ENCODE results near the gene DDAH1.

The DDAH1 gene

GRCh38 chr1:85283475-85284199 is 181.3 kb downstream of the DDAH1 start:
- in situ Hi-C loops (cut with HindIII; ENCODE audit: low sequenced_read_pairs), result no loop called here

DNA sequence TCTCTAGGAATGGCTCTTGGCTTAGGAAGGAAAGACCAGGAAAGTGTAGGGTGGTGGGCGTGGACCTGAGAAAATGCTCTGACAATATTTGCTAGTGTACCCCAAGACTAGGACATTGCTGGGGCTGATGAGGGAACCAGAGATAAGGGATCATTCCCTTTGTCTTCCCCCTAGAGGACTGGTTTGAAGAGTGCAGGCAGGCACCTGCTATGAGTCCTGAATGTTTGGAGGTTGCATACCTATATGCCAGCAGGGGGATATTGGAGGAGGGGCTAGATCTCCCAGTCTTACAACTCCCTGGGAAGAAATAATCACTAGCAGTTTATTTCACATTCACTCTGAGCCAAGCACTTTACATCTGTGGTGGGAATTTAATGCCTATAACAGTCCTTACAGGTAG is 182.5 kb downstream of the DDAH1 start:
- in situ Hi-C loops (cut with HindIII; ENCODE audit: low sequenced_read_pairs), result no loop called here

- in situ Hi-C loops (cut with HindIII; ENCODE audit: low sequenced_read_pairs), result no loop called here
These were observed 184.3 kb downstream of the DDAH1 start for GRCh38 chr1:85280636-85281035.

DNA sequence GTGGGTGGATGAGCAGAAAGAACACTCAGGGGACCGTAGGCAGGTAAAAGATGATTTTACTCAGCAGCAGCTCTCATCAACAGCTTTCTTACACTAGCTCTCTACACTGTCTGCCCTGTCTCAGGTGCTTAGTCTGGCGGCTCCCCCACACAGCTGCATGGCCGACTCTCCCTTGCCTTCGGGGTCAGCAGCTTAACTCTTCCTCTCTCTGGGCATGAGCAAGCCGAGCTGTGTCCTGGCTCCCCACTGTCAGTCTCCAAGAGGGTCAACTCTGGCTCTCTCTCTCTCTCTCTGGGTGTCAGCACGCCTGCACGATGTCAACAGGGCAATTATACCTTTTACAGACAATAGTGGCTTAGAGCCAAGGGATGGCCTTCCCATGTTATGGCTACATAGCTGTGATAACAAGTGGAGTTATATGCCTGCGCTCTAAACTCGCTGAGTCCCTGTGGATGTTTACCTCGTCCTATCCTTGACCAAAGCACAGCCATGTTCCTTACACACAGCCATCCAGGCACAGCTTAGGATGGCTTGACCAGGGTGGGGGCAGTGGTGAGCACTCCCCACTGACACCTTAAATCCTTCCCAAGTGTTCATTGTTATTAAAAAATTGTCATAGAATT is 185.4 kb downstream of the DDAH1 start:
- in situ Hi-C loops (cut with HindIII; ENCODE audit: low sequenced_read_pairs), result no loop called here

GRCh38 chr1:85278853-85279314 is 186.1 kb downstream of the DDAH1 start:
- in situ Hi-C loops (cut with HindIII; ENCODE audit: low sequenced_read_pairs), result no loop called here

GRCh38 chr1:85277802-85278201 is 187.2 kb downstream of the DDAH1 start:
- in situ Hi-C loops (cut with HindIII; ENCODE audit: low sequenced_read_pairs), result no loop called here

GRCh38 chr1:85276978-85277639 is 187.8 kb downstream of the DDAH1 start:
- in situ Hi-C loops (cut with HindIII; ENCODE audit: low sequenced_read_pairs), result no loop called here

DNA sequence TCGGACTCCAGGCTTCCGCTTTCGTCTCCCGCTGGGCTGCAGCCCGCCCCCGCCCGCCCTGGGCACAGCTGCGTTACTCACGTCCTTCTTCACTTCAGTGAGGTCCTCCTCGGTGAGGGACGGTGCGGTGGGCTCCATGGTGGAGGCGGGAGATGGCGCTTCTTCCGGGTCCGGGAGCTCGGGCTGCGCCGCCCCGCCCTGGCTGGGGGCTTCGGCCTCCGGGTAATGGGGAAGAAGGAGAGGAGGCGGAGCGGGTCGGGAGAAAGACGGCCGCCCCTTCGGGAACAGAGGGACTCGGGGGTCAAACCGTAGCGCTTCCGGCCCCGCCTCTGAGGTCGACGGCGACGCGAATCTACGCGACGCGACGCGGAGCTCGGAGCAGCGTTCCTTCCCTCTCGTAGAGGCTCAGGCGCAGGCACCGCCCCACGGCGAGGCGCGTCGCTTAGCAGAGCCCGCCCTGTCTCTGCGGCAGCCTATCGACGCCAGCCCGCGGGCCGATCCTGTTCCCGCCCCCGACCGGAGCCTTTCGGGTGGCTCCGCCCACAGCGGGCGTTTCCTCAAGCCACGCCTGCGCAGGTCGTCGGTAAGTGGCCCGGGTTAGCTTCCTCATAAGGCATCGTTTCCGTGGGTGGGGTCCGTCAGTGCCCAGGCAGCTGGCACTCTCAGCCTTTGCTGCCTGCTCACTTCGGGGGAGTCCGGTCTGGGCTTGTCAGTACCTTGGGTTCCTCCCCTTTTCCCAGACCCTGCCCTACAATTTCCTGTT is 188.6 kb downstream of the DDAH1 start, which contains the start of gene BCL10:
BCL10 (minus strand) TSS at position 418 of the 763 bp plus-strand sequence; CDS start at position 138, 280 bp downstream.
- in situ Hi-C loops (cut with HindIII; ENCODE audit: low sequenced_read_pairs), result no loop called here

DNA sequence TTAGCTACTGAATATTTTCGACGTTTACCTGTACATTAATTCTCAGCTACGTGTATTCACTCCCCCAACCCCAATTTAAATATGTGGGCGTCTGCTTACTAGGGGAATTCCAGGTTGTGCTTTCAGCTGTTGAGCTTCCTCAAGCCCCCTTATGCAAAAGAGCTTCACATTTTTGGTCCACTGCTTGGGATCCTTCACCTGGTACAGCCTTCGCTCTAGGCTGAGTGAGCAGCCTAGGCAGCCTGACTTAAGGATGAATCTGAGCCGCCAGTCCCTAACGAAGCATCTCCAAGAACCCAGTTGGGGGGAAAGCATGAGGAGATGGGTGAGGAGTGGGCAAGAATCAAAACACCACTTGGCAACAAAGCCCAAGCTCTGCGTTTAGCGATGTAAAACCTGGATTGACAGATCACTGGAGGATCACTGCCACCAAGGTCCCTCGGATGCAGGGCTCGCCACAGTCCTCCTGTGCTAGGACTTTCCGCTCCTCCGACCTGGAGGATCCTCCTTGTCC is 189.2 kb downstream of the DDAH1 start:
- in situ Hi-C loops (cut with HindIII; ENCODE audit: low sequenced_read_pairs), result no loop called here

DNA sequence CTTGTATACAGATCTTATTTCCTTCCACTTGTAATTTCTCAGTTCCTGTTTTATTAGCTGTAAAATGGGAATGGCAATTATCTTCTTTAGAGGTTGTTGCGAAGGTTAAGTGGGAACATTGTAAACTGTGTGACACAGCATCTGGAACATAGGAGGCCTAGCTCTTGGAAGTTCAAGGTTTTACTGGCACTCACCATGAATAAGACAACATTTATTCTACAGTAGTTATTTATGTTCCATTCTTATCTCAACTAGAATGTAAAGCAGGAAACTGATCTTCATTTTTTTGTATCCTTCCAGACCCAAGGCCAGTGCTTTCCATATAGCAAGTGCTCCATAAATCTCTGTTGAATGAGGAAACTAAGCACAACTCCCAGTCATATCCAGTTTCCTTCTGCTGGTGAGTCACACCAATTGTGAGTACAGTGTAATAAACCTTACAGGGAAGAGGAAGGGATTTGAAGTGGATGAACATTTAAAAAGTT is 189.9 kb downstream of the DDAH1 start:
- in situ Hi-C loops (cut with HindIII; ENCODE audit: low sequenced_read_pairs), result no loop called here

GRCh38 chr1:85273397-85273796 is 191.6 kb downstream of the DDAH1 start:
- in situ Hi-C loops (cut with HindIII; ENCODE audit: low sequenced_read_pairs), result no loop called here

GRCh38 chr1:85268801-85269585 is 196.0 kb downstream of the DDAH1 start:
- in situ Hi-C loops (cut with HindIII; ENCODE audit: low sequenced_read_pairs), result no loop called here
